ENCODE results near the gene ZMYND11.
"Not testable (repeated sequence)": the region's sequence is repeated elsewhere in the genome, so short reads cannot be mapped to it uniquely, and the experiment has no call there.

The ZMYND11 gene

GRCh38 chr10:287814-288213 lies 152.6 kb downstream of the ZMYND11 start:
- no peak for DNase-seq

DNA sequence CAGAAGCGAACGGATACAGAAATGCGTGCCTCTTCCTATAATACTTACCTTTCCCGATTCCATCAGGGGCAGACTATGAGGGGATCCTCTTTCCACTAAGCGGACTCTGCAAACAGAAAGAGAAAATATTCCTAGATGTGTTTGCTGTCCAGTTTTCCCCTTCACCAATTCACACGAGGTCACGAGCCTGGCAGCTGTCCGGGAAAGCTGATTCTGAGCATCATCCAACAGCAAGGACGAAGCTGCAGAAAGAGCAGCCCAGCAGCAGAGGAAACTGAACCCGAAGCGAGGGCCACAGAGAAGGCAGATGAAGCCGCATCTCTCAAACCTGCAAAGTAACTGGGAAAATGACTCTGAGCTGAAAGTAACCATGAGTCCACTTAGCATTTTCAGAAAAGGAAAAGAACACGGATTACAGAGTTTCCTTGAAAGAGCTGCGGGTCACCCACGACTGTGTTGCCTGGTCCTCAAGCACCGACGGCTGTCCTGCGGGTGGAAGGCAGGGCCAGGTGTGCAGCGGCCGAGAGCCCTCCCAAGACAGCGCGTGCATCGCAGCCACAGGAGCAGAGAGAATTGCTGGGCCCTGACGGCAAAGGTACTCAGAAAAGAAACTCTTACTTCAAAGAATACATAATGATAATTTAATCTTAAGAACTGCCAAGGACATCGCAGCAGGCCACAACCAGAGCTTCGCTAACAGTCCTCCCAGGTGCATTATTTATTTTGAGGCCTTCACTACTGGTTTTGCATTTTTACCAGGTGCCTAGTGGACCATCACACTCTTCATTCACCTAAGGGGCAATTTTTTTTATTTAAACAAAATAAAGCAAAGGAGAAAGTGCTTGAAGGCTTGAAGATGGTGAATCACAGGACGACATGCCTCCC lies 153.3 kb downstream of the ZMYND11 start:
- no peak for DNase-seq

GRCh38 chr10:289581-289980 lies 154.3 kb downstream of the ZMYND11 start:
- DNase-seq, result no peak

- no peak for DNase-seq
Measured at GRCh38 chr10:290026-290725, 154.9 kb downstream of the ZMYND11 start.

- DNase-seq, result no peak
Measured at GRCh38 chr10:293636-294035, 158.4 kb downstream of the ZMYND11 start.

DNA sequence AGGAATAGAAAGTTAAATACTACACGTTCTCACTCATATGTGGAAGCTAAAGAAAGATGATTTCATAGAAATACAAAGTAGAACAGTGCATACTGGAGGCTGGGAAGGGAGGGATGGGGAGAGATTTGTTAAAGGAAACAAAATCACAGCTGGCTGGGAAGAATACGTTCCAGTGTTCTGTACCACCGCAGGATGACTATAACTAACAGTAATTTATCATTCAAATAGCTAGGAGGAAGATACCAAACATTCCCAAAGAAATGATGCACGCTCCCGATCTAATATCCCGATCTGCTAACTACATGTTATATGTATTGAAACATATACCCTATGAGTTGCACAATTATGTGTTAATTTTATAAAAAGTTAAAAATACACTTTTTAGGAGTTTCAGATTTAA lies 162.3 kb downstream of the ZMYND11 start:
- DNase-seq, result no peak

- no peak for DNase-seq
Measured at GRCh38 chr10:298033-298432, 162.8 kb downstream of the ZMYND11 start.

- no peak for DNase-seq
Measured at GRCh38 chr10:299512-299911, 164.3 kb downstream of the ZMYND11 start.

DNA sequence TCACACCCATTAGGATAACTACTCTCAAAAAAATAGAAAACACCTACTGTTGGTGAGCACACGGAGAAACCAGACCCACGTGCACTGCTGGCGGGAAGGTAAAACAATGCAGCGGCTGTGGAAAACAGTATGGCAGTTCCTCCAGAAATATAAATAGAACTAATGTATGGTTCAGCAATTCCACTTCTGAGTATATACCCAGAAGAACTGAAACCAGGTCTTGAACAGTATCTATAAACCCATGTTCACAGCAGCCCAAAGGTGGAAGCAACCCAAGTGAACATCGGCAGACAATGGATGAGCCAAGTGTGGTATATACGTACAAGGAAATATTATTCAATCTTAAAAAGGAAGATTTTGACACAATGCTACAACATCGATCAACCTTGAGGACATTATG lies 164.7 kb downstream of the ZMYND11 start:
- DNase-seq, result no peak

GRCh38 chr10:300580-300979 lies 165.3 kb downstream of the ZMYND11 start:
- not testable (repeated sequence) for DNase-seq

DNA sequence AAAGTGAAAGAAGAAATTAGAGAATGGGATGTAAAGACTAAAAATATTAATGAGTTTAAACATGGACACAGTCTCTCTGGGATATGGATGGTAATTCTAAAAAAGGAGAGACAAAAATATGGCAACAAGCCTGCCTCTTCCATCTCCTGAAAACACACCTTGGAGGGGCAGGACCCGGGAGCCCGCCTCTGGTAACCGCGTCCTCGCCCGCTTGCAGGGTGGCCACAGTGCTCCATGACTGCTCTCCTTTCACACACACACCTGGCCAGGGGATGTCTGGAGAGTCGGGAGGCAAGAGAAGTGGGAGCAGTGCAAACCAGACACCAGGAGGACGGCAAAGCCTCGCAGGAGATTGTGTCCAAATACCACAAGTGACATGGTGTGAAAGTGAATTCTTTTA lies 166.3 kb downstream of the ZMYND11 start:
- no peak for DNase-seq
